GM12878 (cell line): ENCODE data around the gene TTYH3. TPM values are rescaled to one million over a fixed set of nuclear protein-coding genes. Genes with fewer than 3 reads are reported as not detected.

Experiments used
- ATAC-seq: fragments of 200-7000 bp; cut with Tn5 transposase; 3 replicates; pipeline ENCODE4 v1.9.1; 2020; ENCODE audit warnings: mild to moderate bottlenecking, moderate library complexity
- BruUV-seq: library from RNA; stranded (reverse); fragments of 400-500 nt; replicated peaks from 2 replicates; lab custom pipeline; 2021; lab: Mats Ljungman, UMichigan
- CTCF ChIA-PET: fragments of 300-600 bp; sonication (Branson Sonifier 250); formaldehyde crosslinking; extraction: SDS; loops from one replicate; lab custom pipeline; 2021; ENCODE audit warnings: inconsistent platforms; lab: Yijun Ruan, JAX
- POLR2A ChIA-PET: fragments of 350-600 bp; formaldehyde crosslinking; extraction: SDS; loops from one replicate; lab custom pipeline; 2021; ENCODE audit warnings: inconsistent platforms; lab: Charles Lee
- RAD21 ChIA-PET: fragments of 300-600 bp; sonication (Branson Sonifier 250); formaldehyde crosslinking; loops from one replicate; lab custom pipeline; 2023; ENCODE audit warnings: antibody characterized with exemption; ENCODE audit not compliant: unreplicated experiment; lab: Charles Lee
- SMC1A ChIA-PET: fragments of 300-600 bp; sonication (Branson Sonifier 250); formaldehyde crosslinking; loops from one replicate; lab custom pipeline; 2023; ENCODE audit not compliant: unreplicated experiment, uncharacterized antibody; lab: Charles Lee
- DNase-seq: peaks from one replicate; pipeline ENCODE4 v3.0.0-alpha.2; 2011; ENCODE audit warnings: low read depth, low spot score
- FAIRE-seq: peaks from 3 replicates; lab custom pipeline; 2011; peaks lifted over from hg19 to GRCh38; lab: Jason Lieb, UNC
- H2AFZ ChIP-seq: 2 replicates; pipeline ENCODE4 v1.6.0; 2011; ENCODE audit warnings: low read depth, low read length, control low read depth; ENCODE audit not compliant: control insufficient read depth
- H3K27ac ChIP-seq: 2 replicates; pipeline ENCODE4 v1.5.1; 2011; ENCODE audit warnings: control low read depth; ENCODE audit not compliant: control insufficient read depth, insufficient read depth
- H3K27me3 ChIP-seq, 2 experiments: replicated peaks in 1 of 2; 2 replicates each; pipeline versions ENCODE4 v1.6.0 to v1.6.1; 2011; ENCODE audit warnings: low read length in 1 of 2; ENCODE audit not compliant: control insufficient read depth in 2 of 2, insufficient read depth in 2 of 2
- H3K36me3 ChIP-seq, 2 experiments: 2 replicates each; pipeline ENCODE4 v1.5.1; 2011; ENCODE audit warnings: low read length in 1 of 2; ENCODE audit not compliant: control insufficient read depth in 2 of 2, insufficient read depth in 2 of 2
- H3K4me1 ChIP-seq: 2 replicates; pipeline ENCODE4 v1.6.1; 2011; ENCODE audit warnings: mild to moderate bottlenecking, low read length, moderate library complexity, mixed read lengths; ENCODE audit not compliant: control insufficient read depth, insufficient read depth
- H3K4me2 ChIP-seq: 2 replicates; pipeline ENCODE4 v1.6.0; 2011; ENCODE audit warnings: control low read depth; ENCODE audit not compliant: control insufficient read depth, insufficient read depth
- H3K4me3 ChIP-seq: fragments of 200-600 bp; sonication (generic); 2 replicates; pipeline ENCODE4 v1.5.1; 2016
- H3K79me2 ChIP-seq: 2 replicates; pipeline ENCODE4 v1.6.0; 2011; ENCODE audit warnings: low read length; ENCODE audit not compliant: control insufficient read depth, insufficient read depth
- H3K9ac ChIP-seq: 2 replicates; pipeline ENCODE4 v1.8.0; 2011; ENCODE audit warnings: low read length, control low read depth, mixed read lengths; ENCODE audit not compliant: control insufficient read depth, insufficient read depth
- H3K9me3 ChIP-seq: replicated peaks from 3 replicates; pipeline ENCODE4 v1.5.1; 2011; ENCODE audit warnings: mild to moderate bottlenecking, low read length; ENCODE audit not compliant: control insufficient read depth, insufficient read depth
- H4K20me1 ChIP-seq: 2 replicates; pipeline ENCODE4 v1.6.0; 2011; ENCODE audit not compliant: control insufficient read depth, insufficient read depth
- CBX3 ChIP-seq: fragments of 200-600 bp; sonication (generic); IDR thresholded peaks from 2 replicates; pipeline ENCODE4 v1.6.1; 2016; ENCODE audit warnings: low read depth, borderline replicate concordance
- ESRRA ChIP-seq: IDR thresholded peaks from 2 replicates; pipeline ENCODE4 v1.6.1; 2012; ENCODE audit warnings: mild to moderate bottlenecking, low read length, improper control_type of control experiment
- FOXM1 ChIP-seq: IDR thresholded peaks from 2 replicates; pipeline ENCODE4 v1.6.1; 2012; ENCODE audit warnings: low read depth, mild to moderate bottlenecking, inconsistent platforms, low read length, moderate library complexity
- GATAD2B ChIP-seq: fragments of 450-650 bp; conservative IDR thresholded peaks from 2 replicates; pipeline ENCODE4 v1.6.1; 2017; ENCODE audit warnings: low read depth, mild to moderate bottlenecking, moderate library complexity
- HSF1 ChIP-seq: fragments of 150-350 bp; IDR thresholded peaks from 2 replicates; pipeline ENCODE4 v1.6.1; 2014; ENCODE audit warnings: mild to moderate bottlenecking, low read depth, low read length
- MEF2B ChIP-seq: fragments of 450-650 bp; IDR thresholded peaks from 2 replicates; pipeline ENCODE4 v1.6.1; 2018; ENCODE audit warnings: mild to moderate bottlenecking, moderate library complexity; ENCODE audit not compliant: partially characterized antibody, poor library complexity, severe bottlenecking
- PAX5 ChIP-seq: IDR thresholded peaks from 2 replicates; pipeline ENCODE4 v1.6.1; 2011; ENCODE audit warnings: low read depth, low read length, borderline replicate concordance
- RBBP5 ChIP-seq: fragments of 200-600 bp; sonication (generic); conservative IDR thresholded peaks from 2 replicates; pipeline ENCODE4 v1.6.1; 2016
- STAT1 ChIP-seq: fragments of 450-650 bp; conservative IDR thresholded peaks from 2 replicates; pipeline ENCODE4 v1.6.1; 2014; ENCODE audit warnings: antibody characterized with exemption, mild to moderate bottlenecking
- TARDBP ChIP-seq: IDR thresholded peaks from 2 replicates; pipeline ENCODE4 v1.6.1; 2016; ENCODE audit warnings: borderline replicate concordance
- TCF12 ChIP-seq: IDR thresholded peaks from 2 replicates; pipeline ENCODE4 v1.6.1; 2011; ENCODE audit warnings: low read depth, mild to moderate bottlenecking, low read length
- WGBS: methylation state at CpG from one replicate; pipeline ENCODE4 v1.1.6; 2016; ENCODE audit warnings: low lambda C conversion rate; ENCODE audit not compliant: insufficient replicate concordance, insufficient coverage; ENCODE audit errors: missing lambda C conversion rate; 5-methylcytosine and 5-hydroxymethylcytosine counted together
- in situ Hi-C: fragments of 300-500 bp; cut with MboI; formaldehyde crosslinking; loops from 9 replicates; pipeline ENCODE4 v1.14.3; 2018; ENCODE audit warnings: mixed read lengths
- intact Hi-C: fragments of 100-400 bp; cut with micrococcal nuclease; formaldehyde crosslinking; loops from one replicate; pipeline ENCODE4 v1.14.2; 2022; ENCODE audit not compliant: unreplicated experiment
- polyA plus RNA-seq, 11 experiments: library from polyadenylated mRNA; depleted of rRNA in 4 of 11; unstranded in 6 of 11; stranded (reverse) in 5 of 11; fragments of >200 nt; fragmentation: Nextera tagmentation in 4 of 11; fragmentation: Illumina TruSeq in 1 of 11; extraction: Ambion mirVana in 4 of 11; extraction: Trizol in 1 of 11; gene quantifications; 1 replicate in 1 of 11; 2 replicates in 10 of 11; pipeline versions ENCODE4 v1.2.1 to v1.2.3, GENCODE V29; 2011 to 2016; ENCODE audit warnings: inconsistent platforms in 2 of 11, missing spikeins in 2 of 11, low read depth in 1 of 11
- total RNA-seq, 4 experiments: library from RNA; depleted of rRNA in 3 of 4; stranded (reverse); fragments of >200 nt in 3 of 4; fragmentation: Illumina TruSeq in 1 of 4; extraction: Trizol in 1 of 4; gene quantifications; 2 replicates each; pipeline versions ENCODE4 v1.2.1 to v1.2.3, GENCODE V29; 2013 to 2021

Gene TTYH3
- total and polyA plus RNA-seq, 10 of the 15 experiments (the other 5 are each of a cell fraction or from before 2014, with no cell fraction given), result 0.79 to 71.4 (median 10.5) TPM

GRCh38 chr7:2698581-2699288 is 66.9 kb downstream of the TTYH3 start (continued):
- peak; percentile 97 for TF ChIP-seq FOXM1
- TF ChIP-seq GATAD2B, result no peak; the same call in 1 of the 2 replicates
- no peak for TF ChIP-seq CBX3
- TF ChIP-seq HSF1, result no peak
- no peak for TF ChIP-seq STAT1
- TF ChIP-seq ESRRA, result no peak
- TF ChIP-seq RBBP5, result no peak

GRCh38 chr7:2699289-2699620 is 67.5 kb downstream of the TTYH3 start:
- ChIA-PET RAD21 (interaction anchor here (0.9 to 5.4 kb wide), 14 partner anchors 10 to 194 kb away, joined by 3 to 70 read pairs (median 5); no protein-coding TSS in a partner anchor), SMC1A (interaction anchor here (0.6 to 4.4 kb wide), 13 partner anchors 10 to 293 kb away, joined by 3 to 69 read pairs (median 6); partner anchors contain the start of gene AMZ1), CTCF (interaction anchor here (0.6 to 4.4 kb wide), 17 partner anchors 10 to 295 kb away, joined by 3 to 83 read pairs (median 4); no protein-coding TSS in a partner anchor), POLR2A (interaction anchor here (0.5 to 5.9 kb wide), 10 partner anchors 10 to 245 kb away, joined by 3 to 36 read pairs (median 4); partner anchors contain the start of gene TTYH3)
- H3K36me3 ChIP-seq, result no peaks in the 10 kb centered on the region; a peak in 1 of 4 replicates
- H3K4me1 ChIP-seq, result peaks cover 21% of the 10 kb centered on the region
- H3K27ac ChIP-seq, result peak overlapping the region; percentile 38; the same call in 1 of the 2 replicates
- BruUV-seq, result no TSS peak
- no peaks in the 10 kb centered on the region for H3K9me3 ChIP-seq
- intact Hi-C loops, result no loop called here
- no peaks in the 10 kb centered on the region for H4K20me1 ChIP-seq
- DNase-seq (no peak), FAIRE-seq (no peak), ATAC-seq (no peak)
- H3K4me2 ChIP-seq, result peak overlapping the region; percentile 77
- WGBS, result 5% methylated on average over 15 of the region's 15 CpGs
- TF ChIP-seq MEF2B, result peak; percentile 0
- TF ChIP-seq TARDBP, result peak; percentile 3; the same call in 1 of the 2 replicates
- TF ChIP-seq TCF12, result no peak
- TF ChIP-seq PAX5, result no peak
- 0 out of 2 replicates have a peak overlapping the region, but pooled peaks have one; percentile 32 for H3K4me3 ChIP-seq
- no peaks in the 10 kb centered on the region for H3K27me3 ChIP-seq
- H3K9ac ChIP-seq, result no peak overlapping the region; the same call in 1 of the 2 replicates
- no peaks in the 10 kb centered on the region for H3K79me2 ChIP-seq
- in situ Hi-C loops, result no loop called here
- no peak overlapping the region for H2AFZ ChIP-seq
